T-helper 1 cell treated with Interleukin-12 subunit alpha and Interleukin-12 subunit beta and Interleukin-4 antibody, amounts not matched to agents 30 ng/mL and 1 ng/mL, for 36 hours (primary cell): Measurements from ENCODE around the gene SIRPD. TPM values are rescaled to one million over a fixed set of nuclear protein-coding genes. Genes with fewer than 3 reads are reported as not detected.
"Not testable (repeated sequence)": the region's sequence is repeated elsewhere in the genome, so short reads cannot be mapped to it uniquely, and the experiment has no call there.

ENCODE experiments used
- intact Hi-C: fragments of 100-400 bp; cut with micrococcal nuclease; formaldehyde crosslinking; loops from one replicate; pipeline ENCODE4 v1.15.1; 2024
- total RNA-seq: library from RNA; stranded (reverse); gene quantifications from 2 replicates; pipeline ENCODE4 v1.2.3, GENCODE V29; 2022

SIRPD gene
- total RNA-seq = 0.29 and 0.39 TPM in 2 replicates

DNA sequence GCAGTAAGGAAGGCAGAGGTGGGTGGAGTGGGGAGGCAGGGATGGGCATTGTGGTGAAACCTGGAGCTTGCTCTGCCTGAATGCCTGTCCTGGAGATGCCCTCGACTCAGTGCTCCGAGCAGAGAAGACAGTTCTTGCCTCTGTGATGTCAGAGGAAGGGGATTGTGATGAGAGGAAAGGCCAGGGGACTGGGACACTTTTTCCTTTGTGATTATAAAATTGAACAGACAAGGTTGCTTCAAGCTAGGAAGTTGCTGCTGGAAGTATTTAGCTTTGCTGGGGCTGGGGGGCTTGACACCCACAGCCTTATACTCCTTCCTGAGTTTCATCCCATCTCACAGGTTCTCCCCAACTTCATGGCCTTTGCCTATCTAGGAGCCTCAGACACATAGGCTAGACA lies at the start of gene SIRPD:
TSS of gene SIRPD (minus strand) at position 101 of the 400 bp plus-strand sequence. CDS start at position 49, 52 bp downstream.
- intact Hi-C loops = no loop called here

DNA sequence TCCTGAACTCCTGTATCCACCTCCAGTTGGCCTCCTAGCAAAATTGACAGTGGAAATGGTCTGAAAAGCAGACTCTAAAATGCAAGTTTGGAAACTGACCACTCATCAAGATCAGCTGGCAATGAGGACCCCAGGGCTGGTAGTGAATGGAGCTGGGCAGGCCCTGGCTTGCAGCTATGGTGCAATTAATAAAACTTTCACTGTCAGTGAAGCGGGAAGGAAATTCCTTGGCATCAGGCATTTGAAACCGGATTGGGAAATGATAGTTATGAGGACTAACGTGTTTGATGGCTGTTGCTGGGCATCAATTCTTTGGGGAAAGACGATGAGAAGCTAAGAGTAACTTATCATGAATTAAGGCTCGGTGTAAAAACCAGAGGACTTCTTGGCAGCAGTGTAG lies 43.2 kb upstream of the SIRPD start:
- intact Hi-C loops = no loop called here

DNA sequence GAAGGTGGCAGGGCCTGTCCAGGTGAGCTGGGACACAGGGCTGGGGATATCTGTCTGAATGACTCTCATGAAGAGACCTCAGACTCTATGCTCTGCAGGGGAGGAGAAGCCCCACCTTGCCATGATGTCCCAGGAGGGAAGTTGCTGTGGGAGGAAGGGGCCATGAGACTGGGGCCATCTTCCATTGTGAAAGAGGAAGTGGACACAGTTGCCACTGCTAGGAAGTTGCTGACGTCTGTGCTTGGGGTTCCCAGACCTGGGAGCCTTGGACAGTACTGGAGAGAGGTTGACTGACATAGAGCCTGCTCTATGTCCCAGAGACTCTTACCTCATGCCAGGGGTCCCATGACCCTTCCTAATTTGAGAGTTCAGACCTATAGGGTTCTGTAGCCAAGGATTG lies 37.8 kb upstream of the SIRPD start:
- intact Hi-C loops = no loop called here

DNA sequence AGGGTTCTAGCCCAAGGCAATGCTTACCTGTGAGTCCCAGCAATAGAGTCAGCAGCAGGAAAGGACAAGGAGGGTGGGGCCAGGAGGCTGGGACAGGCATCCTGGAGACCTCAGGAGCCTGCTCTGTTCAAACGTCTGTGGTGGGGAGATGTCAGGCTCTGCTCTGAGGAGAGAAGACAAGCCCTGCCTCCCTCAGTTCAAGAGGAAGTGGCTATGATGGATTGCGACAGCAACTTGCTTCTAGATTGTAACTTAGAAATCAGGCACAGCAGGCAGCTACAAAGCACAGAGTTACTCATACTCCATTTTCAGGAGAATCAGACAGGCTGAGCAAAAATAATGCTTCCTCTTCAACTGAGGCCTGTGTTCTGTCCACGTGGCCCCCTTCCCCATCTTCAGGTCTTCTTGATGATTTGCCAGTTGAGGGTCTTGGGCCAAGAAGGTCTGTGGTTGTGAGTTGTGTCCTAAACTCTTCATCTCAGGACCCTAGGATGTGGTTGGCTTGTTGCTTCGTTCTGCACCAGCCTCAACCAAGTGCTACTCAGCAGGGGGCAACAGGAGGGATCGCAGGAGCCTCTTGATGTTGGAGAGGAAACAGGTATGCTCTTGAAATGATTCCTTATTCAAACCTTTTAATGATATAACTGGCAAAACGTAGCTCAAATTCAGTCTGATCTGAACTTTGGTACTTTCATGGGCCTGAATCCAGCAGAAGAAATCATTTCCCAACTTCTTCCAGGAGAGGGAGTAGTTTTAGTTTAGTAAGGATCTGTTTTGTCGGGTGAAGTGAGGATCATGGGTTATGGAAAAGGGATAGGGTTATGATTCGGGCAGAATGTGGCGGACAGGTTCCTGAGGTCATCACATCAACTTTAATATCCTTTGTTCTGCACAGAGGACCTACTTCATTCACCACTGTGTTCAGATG lies 31.3 kb upstream of the SIRPD start:
- intact Hi-C loops = no loop called here

DNA sequence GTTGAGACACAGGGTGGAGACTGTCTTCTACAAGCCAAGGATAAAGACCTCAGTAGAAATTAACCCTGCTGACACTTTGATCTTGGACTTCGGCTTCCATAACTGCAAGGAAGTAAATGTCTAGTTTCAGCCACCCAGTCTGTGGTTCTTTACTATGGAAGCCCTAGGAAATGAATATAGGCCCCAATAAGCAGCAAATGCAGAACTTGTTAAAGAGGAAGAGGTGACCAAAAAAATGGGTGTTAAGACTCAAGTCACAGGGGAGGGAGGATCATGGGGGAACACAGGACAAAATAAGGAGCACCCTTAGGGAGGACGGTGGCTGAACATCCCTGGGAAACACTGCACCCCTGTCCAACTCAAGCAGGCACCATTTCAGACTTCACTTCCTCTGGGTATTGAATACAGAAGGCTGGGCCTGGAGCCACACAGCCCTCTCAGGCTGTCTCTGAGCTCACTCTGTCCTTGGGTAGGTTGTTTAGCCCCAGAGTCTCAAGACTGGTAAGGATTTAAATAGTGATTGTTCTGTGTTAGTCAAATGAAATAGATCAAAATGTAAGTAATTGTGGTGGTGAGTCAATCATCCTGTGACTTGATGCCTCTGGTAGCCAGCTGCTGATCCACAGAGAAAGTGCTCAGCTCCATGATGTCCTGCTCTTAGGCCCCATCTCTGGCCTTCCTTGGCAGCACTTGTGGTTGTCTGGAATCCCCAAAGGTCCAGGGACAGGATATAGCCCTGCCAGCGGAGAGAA lies 30.5 kb upstream of the SIRPD start:
- intact Hi-C loops = no loop called here

DNA sequence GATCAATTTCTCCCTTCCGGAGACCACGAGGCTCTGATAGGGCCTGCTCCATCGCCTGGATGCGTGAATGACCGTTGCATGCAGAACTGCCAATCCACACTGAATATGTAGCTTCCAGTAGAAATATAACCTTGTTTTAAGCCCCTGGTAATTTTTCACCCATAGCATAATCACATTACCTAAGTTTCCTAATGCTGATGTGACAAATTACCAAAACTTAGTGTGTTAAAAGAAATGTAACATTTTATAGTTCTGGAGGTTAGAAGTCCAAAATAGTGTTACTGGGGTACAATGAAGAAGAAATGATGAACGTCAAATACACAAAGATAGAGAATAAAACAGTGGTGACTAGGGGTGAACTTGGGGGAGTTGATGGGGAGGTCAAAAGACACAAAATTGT lies 22.0 kb upstream of the SIRPD start:
- intact Hi-C loops = no loop called here

DNA sequence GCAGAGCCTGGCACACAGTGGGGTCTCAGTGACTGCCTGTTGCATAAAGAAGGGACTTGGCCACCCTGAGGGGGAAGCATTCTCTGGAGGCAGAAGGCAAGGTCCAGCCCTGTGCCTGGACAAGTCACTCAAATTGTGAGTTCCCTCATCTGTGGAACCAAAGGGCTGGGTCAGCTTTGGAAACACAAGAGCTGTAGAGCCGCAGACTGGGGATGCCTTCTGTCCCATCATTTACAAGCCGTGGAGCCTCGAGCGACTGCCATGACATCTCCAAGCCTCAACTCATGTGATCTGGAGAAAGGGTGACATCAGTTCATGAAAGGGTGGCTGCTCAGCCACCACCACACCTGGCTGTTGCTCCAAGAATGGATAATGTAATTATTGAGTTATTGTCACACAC lies 20.4 kb upstream of the SIRPD start:
- intact Hi-C loops = no loop called here

DNA sequence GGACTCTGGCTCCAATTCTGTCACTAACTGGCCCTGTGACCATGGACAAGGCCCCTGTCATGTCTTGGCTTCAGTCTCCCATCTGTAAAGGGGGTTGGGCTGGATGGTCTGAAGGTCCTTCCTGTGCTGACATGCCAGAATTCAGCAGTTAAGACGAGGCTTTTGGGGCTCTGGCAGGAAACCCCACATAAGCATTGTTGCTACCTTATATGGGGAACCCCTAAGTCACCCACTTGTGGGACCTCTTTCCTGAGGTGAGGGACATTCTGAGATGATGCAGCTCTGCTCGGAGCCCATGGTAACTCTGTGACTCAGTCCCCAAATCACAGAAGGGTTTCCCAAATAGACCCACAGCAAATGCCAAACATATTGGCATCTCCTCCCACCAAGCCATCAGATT lies 19.8 kb upstream of the SIRPD start:
- intact Hi-C loops = not testable (repeated sequence)

DNA sequence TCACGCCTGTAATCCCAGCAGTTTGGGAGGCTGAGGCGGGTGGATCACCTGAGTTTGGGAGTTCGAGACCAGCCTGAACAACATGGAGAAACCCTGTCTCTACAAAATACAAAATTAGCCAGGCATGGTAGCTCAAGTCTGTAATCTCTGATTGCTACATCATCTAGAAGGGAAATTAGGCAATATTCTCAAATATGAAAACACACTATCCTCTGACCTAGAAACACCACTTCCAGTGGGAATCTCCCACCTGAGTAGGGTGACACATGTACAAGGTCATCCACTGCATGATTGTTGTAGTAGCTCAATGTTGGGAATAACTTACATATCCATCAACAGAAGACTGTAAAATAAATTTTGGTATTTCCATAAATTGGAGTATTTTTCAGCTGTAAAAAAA lies 19.1 kb upstream of the SIRPD start:
- intact Hi-C loops = no loop called here

DNA sequence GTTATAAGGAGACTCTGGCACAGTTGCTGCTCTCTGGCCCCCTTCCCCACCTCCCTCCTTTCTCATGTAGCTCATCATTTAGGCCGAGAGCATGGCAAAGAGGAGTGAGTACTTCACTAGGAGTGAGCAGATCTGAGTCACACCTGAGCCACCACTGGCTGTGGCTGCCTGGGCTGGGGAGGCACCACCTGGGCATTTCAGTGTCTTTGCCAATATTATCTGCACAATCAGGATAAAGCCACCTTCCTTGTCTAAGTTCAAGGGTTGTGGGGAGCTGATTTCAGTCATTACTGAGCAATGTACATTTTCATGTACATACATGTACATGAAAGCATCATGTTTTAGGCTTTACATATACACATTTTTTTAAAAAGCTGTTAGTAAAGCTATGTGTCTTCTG lies 18.5 kb upstream of the SIRPD start:
- intact Hi-C loops = not testable (repeated sequence)

DNA sequence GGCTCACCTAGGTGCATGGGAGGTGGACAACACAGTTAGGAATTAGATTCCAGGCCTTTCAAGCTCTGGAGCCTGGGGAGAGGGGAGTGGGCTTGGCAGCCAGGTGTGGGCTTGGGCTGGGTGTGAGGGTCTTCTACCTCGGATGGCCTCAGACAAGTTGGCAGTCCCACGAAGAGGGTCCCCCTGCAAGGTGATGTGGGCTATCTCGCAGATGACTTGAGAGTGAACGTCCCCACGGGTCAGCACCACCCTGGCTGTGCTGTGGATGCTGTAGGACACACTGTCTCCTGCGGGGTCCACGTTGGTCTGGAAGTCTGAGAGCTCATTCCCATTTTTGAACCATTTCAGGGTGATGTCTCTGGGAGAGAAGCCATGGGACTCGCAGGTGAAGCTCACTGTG lies 14.1 kb upstream of the SIRPD start:
- intact Hi-C loops = not testable (repeated sequence)

DNA sequence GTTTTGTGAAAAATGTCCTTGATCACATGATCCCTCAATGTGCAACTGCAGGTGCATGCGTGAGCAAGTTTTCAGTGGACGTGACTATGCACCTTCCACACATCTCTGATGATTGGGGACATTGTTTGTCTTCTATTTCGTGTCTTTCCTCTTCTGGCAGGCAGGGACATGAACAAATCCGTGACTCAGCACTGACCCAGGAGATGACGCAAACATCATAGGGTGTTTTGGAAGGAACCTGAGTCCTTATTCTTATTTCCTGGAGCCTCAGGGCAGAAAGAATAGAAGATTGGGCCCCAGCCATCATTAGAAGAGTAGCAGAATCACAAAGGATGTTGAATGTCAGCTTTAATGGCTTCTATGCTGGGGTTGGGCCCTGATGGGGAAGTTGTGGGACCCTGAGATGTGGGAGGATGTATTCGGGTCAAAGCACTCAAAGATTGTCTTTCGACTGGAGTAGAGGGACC lies 11.9 kb upstream of the SIRPD start:
- intact Hi-C loops = no loop called here

DNA sequence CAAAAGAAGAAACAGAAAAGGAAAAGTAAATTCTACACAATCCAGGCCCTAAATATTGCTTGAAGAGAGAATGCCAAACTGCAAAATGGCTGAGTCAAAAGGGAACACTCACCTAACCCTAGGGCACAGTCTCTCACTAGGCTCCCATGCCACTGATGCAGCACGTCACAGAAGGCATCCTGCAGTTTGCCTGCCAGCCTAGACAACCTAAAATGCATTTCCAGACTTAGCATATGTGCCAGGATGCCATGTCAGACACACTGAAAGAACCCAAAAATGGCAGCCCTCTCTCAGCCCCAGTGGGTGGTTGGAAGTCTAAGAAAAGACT lies 10.6 kb upstream of the SIRPD start:
- intact Hi-C loops = no loop called here

DNA sequence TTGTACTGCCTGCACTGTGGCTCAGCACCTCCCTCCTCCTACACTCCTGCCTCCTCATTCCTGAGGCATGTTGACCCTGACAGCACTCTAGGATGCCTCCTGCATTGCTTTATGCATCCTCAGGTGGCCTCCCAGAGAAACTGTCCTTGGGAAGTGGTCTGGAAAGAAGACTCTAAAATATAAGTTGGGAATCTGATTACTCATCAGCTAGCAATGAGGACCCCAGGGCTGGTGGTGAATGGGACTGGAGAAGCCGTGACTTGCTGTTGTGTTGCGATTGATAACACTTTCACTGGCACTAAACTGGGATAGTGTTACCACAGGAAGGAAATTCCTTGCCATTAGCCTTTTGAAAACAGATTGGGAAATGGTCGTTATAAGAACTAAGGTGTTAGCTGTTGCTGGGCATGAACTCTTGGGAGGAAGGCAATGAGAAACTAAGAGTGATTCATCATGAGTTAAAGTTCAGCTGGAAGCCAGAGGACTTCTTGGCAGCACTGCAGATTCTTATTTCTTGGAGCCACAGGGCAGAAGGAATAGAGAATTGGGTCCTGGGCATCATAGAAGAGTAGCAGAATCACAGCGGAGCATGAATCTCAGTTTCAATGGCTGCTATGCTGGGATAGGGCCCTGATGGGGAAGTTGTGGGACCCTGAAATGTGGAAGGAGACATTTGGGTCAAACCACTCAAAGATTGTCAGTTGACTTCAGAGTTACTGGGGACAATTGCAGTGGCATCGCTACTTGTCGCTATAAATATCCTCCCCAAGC lies 10.1 kb upstream of the SIRPD start:
- intact Hi-C loops = no loop called here

DNA sequence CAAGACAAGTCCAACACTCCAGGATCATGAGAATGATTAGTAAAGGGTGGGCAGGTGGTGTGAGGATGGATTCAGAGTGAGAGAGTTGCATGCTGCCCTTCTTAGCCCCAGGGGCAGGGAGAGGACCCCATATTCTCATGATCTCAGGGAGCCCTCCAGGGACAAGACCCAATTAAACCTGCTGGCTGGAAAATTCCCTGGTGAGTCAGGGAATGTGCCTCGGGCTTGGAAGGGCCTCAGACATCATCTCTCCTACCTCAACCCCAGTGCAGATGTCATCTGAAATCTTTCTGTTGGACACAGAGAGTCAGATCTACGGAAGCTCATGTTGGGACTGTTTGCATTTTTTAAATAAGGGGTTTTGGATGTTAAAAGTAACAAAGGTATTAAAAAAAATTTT lies 9.2 kb upstream of the SIRPD start:
- intact Hi-C loops = no loop called here

DNA sequence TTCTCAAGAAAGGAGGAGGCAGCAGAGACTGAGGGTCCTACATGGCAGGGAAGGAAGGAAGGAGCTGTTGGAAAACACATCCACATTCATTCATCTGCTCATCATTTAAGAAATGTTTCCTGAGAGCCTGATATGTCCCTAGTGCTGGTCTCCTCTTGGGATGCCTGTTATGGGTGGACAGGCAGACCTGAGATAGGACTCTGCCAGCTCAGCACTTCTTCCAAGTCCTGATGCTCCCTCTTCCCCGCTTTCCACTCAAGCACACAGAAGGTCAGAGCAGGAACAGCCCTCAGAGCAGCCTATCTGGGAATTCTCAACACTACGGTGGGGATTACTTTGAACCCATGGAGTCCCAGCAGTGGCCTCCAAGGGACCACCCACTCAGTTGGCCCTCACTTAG lies 8.0 kb upstream of the SIRPD start:
- intact Hi-C loops = no loop called here

DNA sequence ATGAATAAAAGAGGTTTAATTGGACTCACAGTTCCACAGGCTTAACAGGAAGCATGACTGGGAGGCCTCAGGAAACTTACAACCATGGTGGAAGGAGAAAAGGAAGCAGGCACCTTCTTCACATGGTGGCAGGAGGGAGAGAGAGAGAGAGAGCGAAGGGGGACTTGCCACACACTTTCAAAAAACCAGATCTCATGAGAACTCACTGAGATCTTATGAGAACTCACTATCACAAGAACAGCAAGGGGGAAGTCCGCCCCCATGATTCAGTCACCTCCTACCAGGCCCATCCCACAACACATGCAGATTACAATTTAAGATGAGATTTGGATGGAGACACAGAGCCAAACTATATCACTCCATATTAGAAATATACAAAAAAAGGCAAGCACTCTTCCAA lies 6.1 kb upstream of the SIRPD start:
- intact Hi-C loops = no loop called here

DNA sequence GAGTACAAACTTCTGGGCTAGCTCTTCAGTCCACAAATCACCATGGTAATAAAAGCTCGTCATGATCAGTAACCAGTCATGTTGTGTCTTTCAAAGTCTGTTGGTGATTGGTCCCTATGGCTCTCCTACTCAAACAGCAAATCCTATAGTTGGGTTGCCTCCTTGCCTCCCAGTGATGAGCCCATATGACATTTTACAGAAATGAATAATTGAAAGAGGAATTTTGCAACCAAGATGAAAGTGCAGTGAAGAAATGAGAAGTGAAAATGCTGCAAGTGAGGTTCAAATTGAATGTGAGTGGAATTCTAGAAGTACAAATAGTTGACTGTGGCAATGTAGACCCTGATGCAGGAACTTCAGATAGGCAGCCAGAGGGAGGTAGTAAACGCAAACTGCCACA lies 5.1 kb upstream of the SIRPD start:
- intact Hi-C loops = no loop called here

DNA sequence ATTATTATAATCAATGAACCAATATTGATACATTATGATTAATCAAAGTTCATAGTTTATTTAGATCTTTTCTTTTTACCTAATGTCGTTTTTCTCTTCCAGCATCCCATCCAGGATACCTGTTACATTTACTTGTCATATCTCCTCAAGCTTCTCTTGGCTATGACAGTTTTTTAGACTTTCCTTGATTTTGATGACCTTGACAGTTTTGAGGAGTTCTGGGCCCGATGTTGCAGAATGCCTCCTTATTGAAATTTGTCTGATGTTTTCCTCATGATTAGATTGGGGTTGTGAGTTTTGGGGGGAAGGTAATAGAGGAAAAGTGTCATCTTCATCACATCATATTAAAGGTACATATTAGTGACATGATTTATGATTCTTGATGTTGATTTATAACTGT lies 3.8 kb upstream of the SIRPD start:
- intact Hi-C loops = no loop called here

DNA sequence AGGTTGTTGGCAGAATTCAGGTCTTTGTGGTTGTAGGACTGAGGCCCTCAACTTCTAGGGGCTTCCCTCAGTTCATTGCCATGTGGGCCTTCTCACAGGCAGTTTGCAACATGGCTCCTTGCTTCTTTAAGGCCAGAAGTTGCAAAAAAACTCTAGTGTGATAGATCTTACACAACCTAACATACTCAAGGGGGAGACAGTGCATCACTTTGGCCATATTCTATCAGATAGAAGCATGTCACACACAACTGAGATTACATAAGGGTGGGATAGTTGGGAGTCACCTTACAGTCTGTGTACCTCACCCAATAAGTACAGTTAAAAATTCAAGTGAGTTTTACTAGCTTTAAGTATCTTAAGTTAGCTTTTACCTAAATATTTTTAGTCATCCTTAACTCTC lies 1.6 kb downstream of the SIRPD start:
- intact Hi-C loops = loop anchor here (1.0 kb wide), 2 partner anchors 178 to 221 kb away; no protein-coding TSS in a partner anchor

DNA sequence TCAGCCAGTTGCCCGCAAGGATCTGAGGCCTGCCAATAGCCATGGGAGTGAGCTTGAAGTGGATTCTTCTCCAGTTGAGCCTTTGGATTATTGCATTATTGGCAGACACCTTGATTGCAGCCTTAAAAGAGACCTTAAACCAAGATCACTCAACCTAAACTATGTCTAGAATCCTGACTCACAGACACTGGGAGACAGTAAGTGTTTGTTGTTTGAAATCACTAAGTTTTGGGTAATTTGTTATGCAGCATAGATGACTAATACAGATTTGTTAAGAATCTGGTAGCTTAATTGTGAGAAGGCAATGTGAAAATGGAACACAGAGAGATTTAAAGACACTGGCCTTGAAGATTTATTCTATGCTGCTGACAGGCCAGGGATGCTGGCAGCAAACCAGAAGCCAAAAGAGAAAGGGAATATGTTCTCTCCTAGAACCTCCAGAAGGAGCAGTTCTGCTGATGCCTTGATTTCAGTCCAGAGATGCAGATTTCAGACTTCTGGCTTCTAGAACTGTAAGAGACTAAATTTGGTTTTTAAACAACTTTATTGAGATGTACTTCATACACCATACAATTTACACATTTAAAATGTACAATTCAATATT lies 17.6 kb downstream of the SIRPD start:
- intact Hi-C loops = no loop called here
